GM21825 (cell line): ENCODE results near the gene ST3GAL5.

Experiments
- ATAC-seq: cut with Tn5 transposase; IDR thresholded peaks from one replicate; pipeline ENCODE4 v1.9.1; 2021; ENCODE audit warnings: mild to moderate bottlenecking, moderate library complexity; ENCODE audit not compliant: unreplicated experiment

Gene ST3GAL5

DNA sequence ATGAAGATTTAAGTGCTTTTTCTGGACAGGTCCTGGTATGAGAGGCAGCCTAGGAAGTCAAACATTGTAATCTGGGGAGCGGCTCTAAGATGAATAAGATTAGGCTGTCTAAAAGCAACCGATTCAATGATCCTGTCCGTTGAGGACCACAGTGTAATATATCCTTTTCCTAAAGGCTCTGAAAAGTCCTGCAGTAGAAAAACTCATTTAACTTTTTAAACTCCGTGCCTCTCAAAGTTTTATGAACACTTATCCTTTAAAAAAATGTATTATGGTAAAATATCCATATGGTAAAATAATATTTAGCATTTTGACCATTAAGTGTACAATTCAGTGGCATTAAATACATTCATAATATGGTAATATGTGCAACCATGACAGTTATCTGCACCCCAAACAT is 95.2 kb downstream of the ST3GAL5 start:
- ATAC-seq = no peak

DNA sequence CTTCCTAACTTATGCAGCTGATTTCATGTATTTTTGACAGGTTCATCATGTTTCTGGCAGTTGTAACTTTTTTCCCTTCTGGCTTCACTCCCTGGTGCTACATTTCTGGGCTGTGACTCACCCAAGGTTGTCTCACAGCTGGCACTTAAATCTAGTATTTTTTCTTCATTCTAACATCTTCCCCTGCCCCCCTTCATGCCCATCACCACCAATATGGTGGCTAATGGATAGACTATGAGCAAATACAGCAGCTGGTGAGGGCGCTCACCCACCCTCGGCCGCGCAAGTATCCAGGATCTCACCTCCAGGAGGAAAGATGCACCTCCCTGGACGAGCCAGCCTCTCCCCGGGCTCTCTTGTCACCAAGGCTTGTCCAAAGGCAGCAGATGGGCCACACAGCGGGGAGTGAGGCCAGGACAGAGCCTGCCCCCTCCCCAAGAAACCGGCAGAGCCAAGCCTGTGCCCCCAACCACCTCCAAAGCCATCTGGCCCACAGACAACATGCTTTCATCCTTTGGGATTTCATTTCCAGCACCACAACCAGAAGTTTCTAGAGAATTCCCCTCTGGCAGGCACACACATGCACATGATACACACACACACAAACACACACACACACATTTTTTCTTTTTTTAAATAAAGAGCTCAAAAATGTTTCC is 95.9 kb downstream of the ST3GAL5 start:
- ATAC-seq = no peak

DNA sequence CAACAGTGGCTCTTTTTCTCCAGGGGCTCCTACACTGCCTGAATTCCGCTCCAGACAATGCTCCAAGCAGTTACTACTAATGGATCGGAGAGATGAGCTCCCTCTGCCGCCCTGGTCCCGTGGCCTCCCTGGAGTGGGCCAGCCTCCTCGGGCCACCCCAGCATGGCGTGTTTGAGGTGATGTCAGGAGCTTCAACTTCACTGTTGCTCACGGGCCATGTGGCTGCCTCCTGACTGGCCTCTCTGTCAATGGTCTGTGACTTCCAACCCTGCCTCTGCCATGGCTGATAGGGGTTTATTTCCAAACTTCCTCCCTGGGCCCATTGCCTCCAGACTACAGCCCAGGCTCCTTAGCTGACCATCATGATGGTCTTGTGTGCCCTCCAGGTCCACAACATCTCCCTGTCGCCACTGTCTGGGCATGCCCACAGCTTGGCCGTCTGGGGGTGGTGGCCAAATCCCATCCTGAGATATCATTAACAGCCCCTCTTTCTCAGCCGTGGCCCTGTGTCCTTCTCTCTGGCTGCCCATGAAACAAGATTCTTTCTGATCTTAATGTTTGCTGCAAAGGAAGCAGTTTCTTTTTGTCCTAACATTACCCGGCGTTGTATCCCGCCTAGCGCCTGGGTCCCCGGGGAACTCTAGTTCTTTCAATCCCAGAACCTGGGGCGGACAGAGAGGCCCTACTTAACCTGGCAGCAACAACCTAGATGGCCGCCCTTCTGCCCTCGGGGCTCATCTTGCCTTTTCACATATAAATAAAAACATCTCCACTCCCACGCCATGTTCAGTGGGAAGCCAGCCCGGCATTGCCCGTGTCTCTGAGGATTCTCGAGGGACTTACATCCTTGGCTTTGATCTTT is 96.9 kb downstream of the ST3GAL5 start:
- ATAC-seq = no peak

DNA sequence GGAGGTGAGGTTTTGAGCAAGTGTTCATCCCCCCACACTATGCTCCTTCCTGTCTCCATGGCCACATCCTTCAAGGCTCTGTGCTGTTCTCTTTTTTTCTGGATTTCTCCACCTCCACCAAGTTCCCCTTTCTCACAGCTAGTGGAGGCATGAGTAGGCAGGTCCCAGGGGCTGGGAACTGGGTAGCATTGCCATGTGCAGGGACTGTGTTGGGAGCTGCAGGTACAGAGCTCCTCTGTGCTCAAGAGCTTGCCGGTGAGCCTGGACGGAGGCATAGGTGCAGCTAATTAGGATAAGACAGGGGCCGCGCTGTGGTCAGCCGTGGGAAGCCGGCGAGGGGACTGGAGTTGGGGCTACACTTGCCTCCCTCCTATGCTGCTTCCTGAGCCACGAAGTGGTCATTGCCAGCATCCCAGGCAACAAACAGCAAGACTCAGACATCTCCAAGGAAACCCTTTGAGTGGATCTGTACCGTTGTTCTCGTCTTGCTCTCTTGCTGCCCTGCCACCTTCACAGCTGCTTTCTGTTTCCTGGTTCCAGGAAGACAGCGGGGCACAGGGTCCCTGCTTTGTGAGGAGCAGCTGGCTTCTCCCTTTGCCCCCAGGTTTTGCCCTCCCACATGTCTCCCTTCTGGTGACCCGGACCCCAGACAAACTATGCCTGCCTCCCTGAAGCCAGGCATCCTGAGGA is 98.1 kb downstream of the ST3GAL5 start:
- no peak for ATAC-seq

DNA sequence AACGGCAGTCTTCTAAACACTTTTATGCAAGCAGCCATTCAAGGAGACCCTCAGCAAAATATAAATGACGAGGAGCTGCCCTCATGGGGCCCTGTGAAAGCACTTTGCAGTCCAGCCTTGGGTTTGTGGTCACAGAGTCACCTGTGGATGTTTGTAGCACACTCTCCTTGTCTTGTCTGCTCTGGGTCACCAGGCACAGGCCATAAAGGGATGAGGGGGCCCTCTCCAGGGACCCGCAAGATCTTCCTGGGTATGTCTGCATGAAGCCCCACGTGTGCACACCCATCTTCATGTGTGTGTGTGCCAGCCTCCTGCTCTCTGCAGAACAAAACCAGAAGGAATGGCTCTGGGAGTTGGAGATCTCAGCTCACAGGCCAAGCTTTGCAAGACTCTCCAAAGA is 98.8 kb downstream of the ST3GAL5 start:
- no peak for ATAC-seq

DNA sequence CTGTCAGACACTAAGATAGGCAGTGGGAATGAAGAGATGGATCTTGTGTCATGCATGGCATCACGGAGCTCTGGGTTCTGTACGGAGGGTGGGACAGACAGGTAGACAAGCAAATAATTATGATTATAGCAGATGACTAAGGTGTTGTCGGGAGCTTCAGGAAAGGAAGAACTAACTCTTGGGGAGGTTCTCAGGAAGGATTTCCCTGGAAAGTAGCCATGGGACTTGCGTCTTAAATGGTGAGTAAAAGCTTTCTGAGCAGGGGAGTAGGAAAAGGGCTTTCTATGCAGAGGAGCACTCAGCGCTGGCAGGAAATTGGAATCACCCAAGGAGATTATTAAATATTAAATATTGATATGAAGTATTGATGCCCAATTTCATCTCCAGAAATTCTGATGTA is 99.5 kb downstream of the ST3GAL5 start:
- no peak for ATAC-seq

DNA sequence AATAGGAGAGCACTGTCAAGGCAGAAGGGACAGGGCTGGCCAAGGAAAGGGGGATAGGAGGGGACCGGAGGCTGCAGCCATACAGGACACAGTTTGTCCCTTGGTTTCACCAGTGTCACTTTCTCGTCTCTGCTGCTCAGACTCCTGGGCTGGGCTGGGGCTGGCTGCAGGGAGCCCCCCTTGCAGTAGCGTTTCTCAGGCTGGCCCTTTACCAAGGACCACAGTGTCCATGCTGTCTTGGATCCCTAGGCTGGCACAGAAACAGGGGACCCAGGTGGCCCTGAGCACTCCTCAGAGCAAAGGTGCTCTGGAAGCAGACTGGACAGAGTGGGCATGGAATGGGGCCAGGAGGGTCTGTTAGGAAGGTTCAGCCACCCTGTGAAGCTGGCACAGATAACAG is 100.2 kb downstream of the ST3GAL5 start:
- ATAC-seq = no peak

DNA sequence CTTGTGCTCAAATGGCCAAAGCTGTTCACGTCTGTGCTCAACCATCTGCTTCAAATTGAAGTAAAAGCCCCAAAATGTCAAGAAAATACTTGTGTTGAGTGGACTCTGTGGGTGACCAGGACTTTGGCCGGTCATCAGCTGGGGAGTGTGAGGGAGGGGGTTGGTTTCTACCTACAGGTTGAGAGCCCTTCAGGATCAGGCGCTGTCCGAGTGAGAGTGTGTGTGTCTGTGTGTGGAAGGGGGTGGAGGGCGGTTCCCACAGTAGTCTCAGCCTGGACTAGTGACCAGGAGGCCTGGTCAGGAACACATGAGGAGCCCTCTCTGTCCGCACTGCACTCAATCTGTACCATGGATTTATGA is 100.8 kb downstream of the ST3GAL5 start:
- ATAC-seq = no peak

DNA sequence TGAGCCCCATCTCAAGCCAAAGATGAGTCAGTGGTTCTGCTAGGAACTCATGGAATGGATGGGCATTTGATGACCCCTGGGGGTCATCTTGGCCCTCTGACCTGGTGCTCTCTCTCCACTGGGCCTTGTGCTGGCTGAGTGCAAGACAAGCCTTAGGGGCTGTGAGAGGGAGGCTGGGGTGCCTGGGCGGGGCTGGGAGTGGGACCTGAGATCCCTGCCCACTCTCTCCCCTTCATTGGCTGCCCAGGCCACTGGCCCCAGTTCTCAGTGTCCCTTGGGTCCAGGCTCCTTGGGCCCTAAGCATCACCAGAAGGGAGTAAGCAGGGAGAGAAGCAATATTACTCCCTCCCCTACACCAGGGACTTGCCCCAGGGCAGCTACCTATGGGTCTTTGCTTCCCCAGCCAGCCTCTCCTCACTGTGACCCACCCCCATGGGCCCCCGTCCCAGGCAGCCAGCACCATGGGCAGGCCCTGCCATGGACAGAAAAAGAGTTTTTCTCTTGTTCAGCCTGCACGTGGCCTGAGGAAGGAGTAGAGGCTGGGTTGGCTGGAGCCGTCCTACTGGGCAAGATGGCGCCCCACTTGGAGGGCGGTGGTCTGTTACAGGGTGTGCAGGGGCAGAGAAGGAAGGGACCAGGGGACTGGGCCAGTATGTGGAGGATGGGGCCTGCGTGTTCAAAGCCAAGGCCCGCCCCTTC is 101.4 kb downstream of the ST3GAL5 start:
- ATAC-seq = no peak
